SK-N-MC (cell line): Measurements from ENCODE around the gene WDR46.

ENCODE experiments used
- DNase-seq: peaks from one replicate; pipeline ENCODE4 v3.0.0-alpha.2; 2011; ENCODE audit warnings: low read depth, low spot score
- H3K27ac ChIP-seq: fragments of 200-600 bp; sonication (generic); 2 replicates; pipeline ENCODE4 v1.5.1; 2016; ENCODE audit warnings: mixed run types
- H3K36me3 ChIP-seq: fragments of 200-600 bp; sonication (generic); 2 replicates; pipeline ENCODE4 v1.6.1; 2017; ENCODE audit warnings: antibody characterized with exemption, low read length, mixed read lengths; ENCODE audit not compliant: insufficient read depth
- H3K4me3 ChIP-seq: fragments of 200-600 bp; sonication (generic); 2 replicates; pipeline ENCODE4 v1.5.1; 2016
- H3K9ac ChIP-seq: fragments of 200-600 bp; sonication (generic); 2 replicates; pipeline ENCODE4 v1.8.0; 2017; ENCODE audit warnings: mixed run types, mixed read lengths; ENCODE audit not compliant: insufficient read length
- H3K9me3 ChIP-seq: fragments of 200-600 bp; sonication (generic); 2 replicates; pipeline ENCODE4 v1.6.1; 2017; ENCODE audit warnings: low read depth, mild to moderate bottlenecking, antibody characterized with exemption, low read length, moderate library complexity, mixed read lengths
- EZH2 ChIP-seq: fragments of 200-600 bp; sonication (generic); IDR thresholded peaks from one replicate; pipeline ENCODE4 v1.6.1; 2017; ENCODE audit warnings: antibody characterized with exemption
- FOXP2 ChIP-seq: optimal IDR thresholded peaks from 2 replicates; pipeline ENCODE3; 2011; ENCODE audit warnings: mild to moderate bottlenecking, moderate library complexity; ENCODE audit not compliant: insufficient read depth; ENCODE audit errors: extremely low read length, control extremely low read depth
- POLR2AphosphoS5 ChIP-seq: IDR thresholded peaks from 2 replicates; pipeline ENCODE4 v1.6.1; 2012; ENCODE audit warnings: mild to moderate bottlenecking, low read depth, low read length, borderline replicate concordance

Gene WDR46

DNA sequence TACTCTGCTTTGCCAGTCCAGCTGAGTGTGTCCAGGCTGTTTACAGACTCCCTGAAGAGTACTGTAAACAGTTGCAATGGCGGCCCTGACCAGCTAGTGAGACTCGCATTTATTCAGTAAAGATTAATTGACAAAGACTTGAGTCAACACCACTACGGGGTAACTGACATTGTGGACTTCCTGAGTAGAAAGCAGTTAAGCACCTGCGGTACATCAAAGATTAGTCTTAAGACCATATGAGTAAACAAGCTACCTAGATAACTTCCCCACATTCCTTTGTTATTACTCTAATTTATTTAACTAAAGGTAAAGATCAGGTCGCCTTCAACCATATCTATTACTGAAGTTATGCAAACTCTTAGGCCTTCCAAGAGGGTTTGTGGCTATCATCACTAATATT, 30.0 kb downstream of the WDR46 start:
- peaks cover 19% of the 10 kb centered on the region; the same call in 1 of the 2 replicates for H3K36me3 ChIP-seq
- H3K9me3 ChIP-seq = no peaks in the 10 kb centered on the region
- DNase-seq = no peak
- no peak overlapping the region for H3K27ac ChIP-seq
- H3K4me3 ChIP-seq = no peak overlapping the region
- no peak overlapping the region for H3K9ac ChIP-seq
- TF ChIP-seq POLR2AphosphoS5 (no peak), FOXP2 (no peak), EZH2 (no peak)

DNA sequence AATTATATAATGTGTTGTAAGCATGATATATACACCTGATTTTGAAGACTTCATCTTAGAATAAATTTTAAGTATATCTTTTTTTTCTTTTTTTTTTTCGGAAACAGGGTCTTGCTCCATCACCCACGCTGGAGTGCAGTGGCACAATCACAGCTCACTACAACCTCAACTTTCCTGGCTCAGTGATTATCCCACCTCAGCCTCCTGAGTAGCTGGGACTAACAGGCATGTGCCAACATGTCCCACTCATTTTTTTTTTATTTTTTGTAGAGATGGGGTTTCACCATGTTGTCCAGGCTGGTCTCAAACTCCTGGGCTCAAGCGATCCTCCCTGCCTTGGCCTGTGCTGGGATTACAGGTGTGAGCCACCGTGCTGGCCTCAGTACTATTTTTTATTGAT, 34.4 kb downstream of the WDR46 start:
- no peak overlapping the region for H3K4me3 ChIP-seq
- TF ChIP-seq POLR2AphosphoS5 = no peak
- TF ChIP-seq EZH2 = no peak
- no peak for TF ChIP-seq FOXP2
- peaks cover 8% of the 10 kb centered on the region; the same call in 1 of the 2 replicates for H3K36me3 ChIP-seq
- no peak for DNase-seq
- no peak overlapping the region for H3K27ac ChIP-seq
- H3K9ac ChIP-seq = no peak overlapping the region
- H3K9me3 ChIP-seq = no peaks in the 10 kb centered on the region

GRCh38 chr6:33252759-33253158, 36.3 kb downstream of the WDR46 start:
- Histone ChIP-seq H3K9ac (no peak overlapping the region), H3K27ac (no peak overlapping the region), H3K4me3 (no peak overlapping the region), H3K9me3 (no peaks in the 10 kb centered on the region), H3K36me3 (peaks cover 8% of the 10 kb centered on the region; the same call in 1 of the 2 replicates)
- no peak for TF ChIP-seq EZH2
- DNase-seq = no peak

- H3K36me3 ChIP-seq = peaks cover 5% of the 10 kb centered on the region; the same call in 1 of the 2 replicates
- H3K9ac ChIP-seq = no peak overlapping the region
- no peak overlapping the region for H3K27ac ChIP-seq
- H3K4me3 ChIP-seq = no peak overlapping the region
- DNase-seq = no peak
- no peak for TF ChIP-seq EZH2
- no peak for TF ChIP-seq POLR2AphosphoS5
- no peak for TF ChIP-seq FOXP2
- H3K9me3 ChIP-seq = no peaks in the 10 kb centered on the region
These were observed 37.5 kb downstream of the WDR46 start for GRCh38 chr6:33251395-33252012.

GRCh38 chr6:33250731-33251130, 38.3 kb downstream of the WDR46 start:
- TF ChIP-seq POLR2AphosphoS5 (no peak), FOXP2 (no peak), EZH2 (no peak)
- peaks cover 5% of the 10 kb centered on the region; the same call in 1 of the 2 replicates for H3K36me3 ChIP-seq

DNA sequence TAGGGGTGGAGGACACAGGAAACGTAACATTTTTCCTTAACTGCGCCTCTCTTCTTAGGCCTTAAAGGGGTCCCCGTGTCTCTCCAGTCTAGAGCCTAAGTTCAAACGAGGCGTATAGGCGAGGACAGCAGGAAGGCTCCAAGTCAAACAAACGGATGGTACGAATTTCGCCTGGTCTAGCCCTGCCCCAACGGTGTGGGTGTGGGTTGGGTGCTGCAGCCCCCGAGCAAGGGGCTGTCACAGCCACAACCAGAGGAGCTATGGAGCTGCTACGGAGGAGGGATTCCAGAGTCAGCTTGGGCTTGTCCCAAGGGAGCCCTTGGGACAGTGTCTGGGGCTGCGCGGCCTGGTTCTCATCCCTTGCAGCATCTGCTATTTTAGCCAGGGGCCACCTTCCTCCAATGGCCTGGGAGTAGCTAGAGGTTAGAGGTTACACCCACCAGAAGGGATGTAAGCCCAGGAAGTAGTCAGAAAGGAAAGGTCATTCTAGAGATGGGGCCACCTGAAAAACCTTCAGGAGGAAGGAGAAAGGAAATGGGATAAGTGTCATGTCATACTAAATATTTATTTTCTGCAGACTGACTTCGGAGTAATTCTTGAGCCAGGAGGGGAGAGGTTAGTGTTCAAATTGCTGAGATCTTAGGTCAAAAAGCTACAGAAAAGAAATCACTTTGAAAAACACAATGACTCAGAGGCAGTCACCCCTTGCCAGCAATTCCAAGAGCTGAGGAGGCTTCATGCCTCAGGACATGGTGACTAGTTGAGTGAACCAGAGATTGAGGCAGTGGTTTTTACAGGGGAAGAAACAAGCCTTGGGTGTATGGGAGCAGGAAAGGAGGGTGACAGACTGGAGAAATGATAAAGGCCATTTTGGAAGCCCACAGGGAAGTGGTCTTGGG, 39.1 kb downstream of the WDR46 start:
- Histone ChIP-seq H3K9ac (peak overlapping the region; percentile 93), H3K9me3 (no peaks in the 10 kb centered on the region), H3K4me3 (peak overlapping the region; percentile 87), H3K36me3 (peaks cover 5% of the 10 kb centered on the region; the same call in 1 of the 2 replicates), H3K27ac (peak overlapping the region; percentile 91)
- no peak for DNase-seq
- TF ChIP-seq EZH2 (no peak), FOXP2 (no peak)

More at GRCh38 chr6:33250731-33251130, 38.3 kb downstream of the WDR46 start:
- no peaks in the 10 kb centered on the region for H3K9me3 ChIP-seq
- no peak overlapping the region for H3K27ac ChIP-seq
- H3K9ac ChIP-seq = no peak overlapping the region
- no peak overlapping the region for H3K4me3 ChIP-seq
- DNase-seq = no peak

DNA sequence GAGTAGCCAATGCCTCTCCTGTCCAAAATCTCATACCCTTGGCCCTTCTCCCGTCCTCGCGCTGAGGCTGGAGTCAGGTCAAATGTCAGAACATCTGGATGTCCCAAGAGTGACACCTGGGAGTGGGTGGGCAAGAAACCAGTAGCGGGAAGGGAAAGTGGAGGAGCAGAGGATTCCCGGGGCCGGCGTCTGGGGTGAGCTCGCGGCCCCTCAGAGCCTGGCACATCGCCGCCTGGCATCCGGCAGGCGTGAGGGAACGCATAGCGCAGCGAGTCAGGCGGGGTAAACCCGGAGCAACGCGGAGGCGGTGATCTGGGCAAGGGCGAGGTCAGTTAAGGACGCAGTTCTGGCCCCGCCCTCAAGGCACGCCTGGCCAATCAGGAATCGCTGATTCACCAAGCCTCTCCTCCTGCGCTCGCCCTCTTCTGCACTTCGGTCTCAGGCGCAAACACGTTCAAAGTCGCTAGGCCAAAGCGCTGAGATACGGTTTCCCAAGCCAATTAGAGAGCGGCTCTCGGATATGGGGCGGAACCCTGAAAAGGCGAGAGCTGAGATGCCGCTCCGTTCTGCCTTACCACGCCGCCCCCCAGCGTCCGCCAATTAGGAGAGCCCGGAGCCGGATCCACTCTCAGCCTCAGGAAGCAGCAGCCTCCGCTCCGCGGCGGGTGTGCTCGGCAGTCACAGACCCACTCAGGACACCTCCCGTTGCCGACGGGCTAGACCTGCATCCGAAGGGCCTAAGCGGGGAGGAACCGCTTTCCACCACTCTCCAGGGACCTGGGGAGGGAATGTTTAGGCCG, 39.9 kb downstream of the WDR46 start:
- TF ChIP-seq EZH2 (no peak), POLR2AphosphoS5 (peak; percentile 89)

DNA sequence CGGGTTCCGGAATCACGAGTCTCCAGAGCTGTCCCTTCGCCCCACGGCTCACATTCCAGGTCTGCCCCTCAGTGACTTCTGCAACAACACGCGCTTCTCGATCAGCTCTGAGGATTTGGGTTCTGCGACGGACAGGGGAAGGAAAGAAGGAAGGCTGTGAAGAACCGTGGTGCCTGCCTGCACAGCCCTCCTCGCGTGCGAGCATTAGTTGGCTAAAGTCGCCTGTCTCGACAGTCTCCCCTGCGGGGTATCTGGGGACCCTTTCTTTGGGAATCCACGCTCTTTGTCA, 40.5 kb downstream of the WDR46 start:
- peak; percentile 10 for DNase-seq
- TF ChIP-seq FOXP2 (no peak), EZH2 (no peak), POLR2AphosphoS5 (no peak)
- peak overlapping the region; percentile 93 for H3K27ac ChIP-seq
- H3K9ac ChIP-seq = peak overlapping the region; percentile 83
- H3K9me3 ChIP-seq = no peaks in the 10 kb centered on the region
- H3K36me3 ChIP-seq = peaks cover 5% of the 10 kb centered on the region; the same call in 1 of the 2 replicates
- H3K4me3 ChIP-seq = peak overlapping the region; percentile 87

More for the DNA sequence above, 39.9 kb downstream of the WDR46 start:
- H3K9ac ChIP-seq = peak overlapping the region; percentile 93
- DNase-seq = peak; percentile 96
- no peaks in the 10 kb centered on the region for H3K9me3 ChIP-seq
- H3K27ac ChIP-seq = peak overlapping the region; percentile 93
- H3K36me3 ChIP-seq = peaks cover 5% of the 10 kb centered on the region; the same call in 1 of the 2 replicates
- peak overlapping the region; percentile 87 for H3K4me3 ChIP-seq
